HG02885 (cell line): ENCODE results near the gene TNS3.

Experiments
- ATAC-seq: cut with Tn5 transposase; IDR thresholded peaks from one replicate; pipeline ENCODE4 v1.9.1; 2021; ENCODE audit warnings: mild to moderate bottlenecking; ENCODE audit not compliant: unreplicated experiment, poor library complexity

The TNS3 gene

GRCh38 chr7:47361236-47361635, 220.7 kb downstream of the TNS3 start:
- no peak for ATAC-seq

DNA sequence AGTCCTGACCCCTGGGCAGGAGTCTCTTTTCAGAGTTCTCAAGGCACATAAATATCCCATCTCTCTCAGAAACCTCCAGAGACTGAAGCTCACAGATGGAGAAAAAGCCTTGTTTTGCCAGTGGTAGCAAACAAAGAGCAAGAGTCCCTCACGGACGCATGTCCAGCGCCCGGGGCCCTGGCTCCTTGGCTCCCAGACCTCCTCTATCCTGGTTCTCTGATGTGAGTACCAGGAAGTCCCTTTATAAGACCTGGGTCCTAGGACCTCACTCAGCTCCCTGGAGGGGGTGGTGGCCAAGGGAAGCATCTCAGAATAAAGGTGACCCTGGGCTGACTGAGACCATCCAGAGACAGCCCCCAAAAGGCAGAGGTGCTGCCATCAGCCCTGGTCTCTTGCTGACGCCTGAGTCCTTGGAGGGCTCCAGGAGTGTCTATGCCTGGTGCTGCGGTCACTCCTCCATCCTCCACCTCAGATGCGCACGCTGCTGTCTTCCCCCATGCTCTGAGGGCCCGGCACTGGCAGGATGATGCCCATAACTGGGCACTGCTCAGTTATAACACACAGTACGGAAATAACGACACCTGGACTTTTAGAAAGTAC, 221.5 kb downstream of the TNS3 start:
- no peak for ATAC-seq

DNA sequence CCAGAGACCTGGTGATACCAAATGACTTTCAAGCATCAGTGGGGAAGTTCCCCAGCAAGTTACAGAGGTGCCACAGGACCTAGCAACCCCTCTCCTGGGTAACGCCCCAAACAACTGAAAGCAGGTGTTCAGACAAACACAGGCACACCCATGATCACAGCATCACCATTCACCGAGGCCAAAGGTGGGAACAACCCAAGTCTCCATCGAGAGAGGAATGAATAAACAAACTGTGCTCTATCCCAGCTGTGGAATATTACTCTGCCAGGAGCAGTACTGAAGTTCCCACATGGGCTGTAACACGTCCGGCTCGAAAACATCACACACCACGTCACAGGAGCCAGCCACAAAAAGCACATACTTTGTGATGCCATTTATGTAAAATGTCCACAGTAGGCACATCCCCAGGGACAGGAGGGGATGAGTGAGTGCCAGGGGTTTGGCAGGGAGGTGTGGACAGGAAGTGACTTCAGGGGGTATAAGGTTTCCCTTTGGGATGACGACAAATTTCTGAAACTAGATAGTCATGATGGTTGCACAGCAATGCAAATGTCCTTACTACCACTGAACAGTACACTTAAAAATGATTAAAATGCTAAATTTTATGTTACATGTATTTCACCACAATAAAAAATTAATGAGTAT, 222.8 kb downstream of the TNS3 start:
- ATAC-seq, result no peak

GRCh38 chr7:47358357-47358756, 223.6 kb downstream of the TNS3 start:
- ATAC-seq, result no peak

GRCh38 chr7:47357863-47358262, 224.0 kb downstream of the TNS3 start:
- ATAC-seq, result no peak

GRCh38 chr7:47357361-47357760, 224.6 kb downstream of the TNS3 start:
- ATAC-seq, result no peak

- no peak for ATAC-seq
These were observed 225.7 kb downstream of the TNS3 start for GRCh38 chr7:47356261-47356660.

DNA sequence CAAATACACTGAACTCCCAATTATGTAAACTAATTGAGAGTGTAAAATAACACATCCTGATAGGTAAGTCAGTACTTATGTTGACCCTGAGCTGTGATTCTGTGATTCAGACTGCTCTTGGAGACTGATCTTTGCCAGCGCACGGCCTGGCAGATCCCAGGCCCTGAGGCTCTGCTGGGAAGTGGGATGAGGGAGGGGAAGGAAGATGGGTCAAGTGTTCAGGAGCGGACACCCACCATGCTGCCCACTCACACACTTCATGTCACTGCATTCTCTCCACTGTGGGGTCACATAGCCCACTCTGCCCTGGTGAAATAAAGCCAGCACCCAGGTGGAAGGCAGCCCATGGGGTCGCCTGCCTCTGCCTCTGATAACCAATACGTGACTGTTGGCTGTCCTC, 226.2 kb downstream of the TNS3 start:
- ATAC-seq, result no peak

DNA sequence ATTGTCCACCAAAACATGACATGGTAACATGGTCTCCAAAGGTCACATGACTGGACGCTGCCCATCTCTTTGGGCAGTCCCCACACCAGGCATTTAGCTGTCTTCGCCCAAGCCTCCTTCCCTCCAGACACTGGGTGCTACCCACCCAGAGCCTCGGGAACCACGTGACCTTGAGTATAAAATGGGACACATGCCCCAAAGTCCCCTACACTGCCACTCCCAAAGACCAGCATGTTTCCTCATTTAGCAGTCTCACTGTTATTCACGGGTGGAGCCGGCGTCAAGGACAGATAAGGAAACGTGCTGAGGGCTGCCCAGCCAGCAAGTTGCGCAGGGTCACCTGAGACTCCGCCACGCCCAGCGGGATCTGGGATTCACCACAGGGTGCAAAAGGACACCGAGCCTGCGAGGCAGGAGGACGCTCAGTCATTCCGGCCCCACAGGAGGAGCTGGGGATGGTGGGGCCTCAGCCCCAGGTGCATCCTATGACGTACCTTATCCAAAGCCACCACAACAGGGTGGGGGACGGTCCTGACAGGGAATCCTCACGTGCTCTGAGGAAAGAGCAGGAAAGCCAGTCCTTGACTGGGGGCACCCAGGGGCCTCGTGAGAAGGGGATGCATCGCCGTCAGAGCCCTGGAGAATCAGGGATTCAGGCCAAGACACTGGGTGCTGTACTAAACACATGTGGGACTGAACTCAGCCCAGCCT, 226.9 kb downstream of the TNS3 start:
- no peak for ATAC-seq

DNA sequence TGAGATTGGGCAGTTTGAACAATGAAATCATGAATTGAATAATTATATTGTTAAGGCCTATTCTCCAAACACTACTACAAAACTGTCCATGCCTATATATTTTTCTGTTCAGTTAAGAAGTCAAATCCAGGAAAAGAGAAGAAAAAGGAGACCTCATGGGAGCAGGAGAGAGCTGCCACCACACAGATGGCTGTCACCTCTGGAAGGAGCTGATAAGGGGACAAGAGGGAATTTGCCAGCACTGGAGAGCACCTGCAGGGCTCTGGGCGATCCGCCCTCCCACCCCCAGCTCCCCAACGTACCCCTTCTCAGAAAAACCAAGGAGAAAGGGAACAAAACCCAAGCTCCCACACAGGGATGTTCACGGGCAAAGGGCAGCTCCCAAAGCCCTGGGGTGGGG, 227.8 kb downstream of the TNS3 start:
- no peak for ATAC-seq

DNA sequence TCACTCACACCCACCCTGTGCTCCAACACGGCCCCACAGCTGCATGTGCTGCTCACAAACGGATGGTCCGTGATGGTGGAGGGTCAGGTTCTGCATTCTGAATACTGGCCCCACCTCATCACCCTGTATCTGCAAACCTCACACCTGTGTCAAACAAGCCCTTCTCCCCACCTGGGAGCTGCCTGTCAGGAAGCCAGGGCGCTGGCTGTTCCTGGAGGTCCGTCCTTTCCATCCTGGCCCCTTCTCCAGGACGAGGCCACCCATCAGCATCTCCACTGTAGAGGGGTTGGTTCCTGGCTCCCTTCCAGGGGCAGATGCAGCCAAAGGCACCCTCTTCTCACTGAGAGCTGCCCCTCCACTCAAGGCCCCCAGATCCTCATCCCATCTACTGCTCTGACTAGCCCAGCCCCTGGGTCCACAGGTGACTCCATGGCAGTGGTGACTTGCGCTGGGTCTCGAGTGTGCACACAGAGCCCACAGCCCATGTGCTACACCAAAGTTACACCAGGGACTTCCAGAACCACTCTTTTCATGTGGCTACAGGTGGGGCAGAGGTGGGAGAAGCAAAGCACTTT, 229.4 kb downstream of the TNS3 start:
- no peak for ATAC-seq

GRCh38 chr7:47351233-47352154, 230.4 kb downstream of the TNS3 start:
- no peak for ATAC-seq

- ATAC-seq, result no peak
These were observed 231.5 kb downstream of the TNS3 start for GRCh38 chr7:47350425-47350824.

- no peak for ATAC-seq
These were observed 232.5 kb downstream of the TNS3 start for GRCh38 chr7:47349401-47349800.

GRCh38 chr7:47347816-47348385, 234.0 kb downstream of the TNS3 start:
- ATAC-seq, result no peak

DNA sequence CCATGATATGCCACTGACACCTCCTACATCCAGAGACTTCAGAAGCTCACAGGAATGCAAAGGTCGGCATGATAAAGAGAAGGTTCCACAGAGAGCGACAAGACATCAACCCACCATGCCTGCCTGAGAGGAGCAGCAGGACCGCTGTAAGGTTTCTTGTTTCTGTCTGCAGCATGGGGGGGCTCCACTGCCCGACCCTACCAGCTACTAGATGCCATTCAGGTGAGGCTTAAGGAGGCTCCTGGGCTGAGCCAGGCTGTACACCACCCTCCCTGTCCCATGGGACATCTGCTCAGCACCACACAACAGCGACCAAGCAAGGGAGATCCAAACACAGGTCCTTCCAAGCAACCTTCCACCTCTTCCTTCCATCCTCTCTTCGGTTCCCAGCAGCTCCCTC, 234.6 kb downstream of the TNS3 start:
- no peak for ATAC-seq

DNA sequence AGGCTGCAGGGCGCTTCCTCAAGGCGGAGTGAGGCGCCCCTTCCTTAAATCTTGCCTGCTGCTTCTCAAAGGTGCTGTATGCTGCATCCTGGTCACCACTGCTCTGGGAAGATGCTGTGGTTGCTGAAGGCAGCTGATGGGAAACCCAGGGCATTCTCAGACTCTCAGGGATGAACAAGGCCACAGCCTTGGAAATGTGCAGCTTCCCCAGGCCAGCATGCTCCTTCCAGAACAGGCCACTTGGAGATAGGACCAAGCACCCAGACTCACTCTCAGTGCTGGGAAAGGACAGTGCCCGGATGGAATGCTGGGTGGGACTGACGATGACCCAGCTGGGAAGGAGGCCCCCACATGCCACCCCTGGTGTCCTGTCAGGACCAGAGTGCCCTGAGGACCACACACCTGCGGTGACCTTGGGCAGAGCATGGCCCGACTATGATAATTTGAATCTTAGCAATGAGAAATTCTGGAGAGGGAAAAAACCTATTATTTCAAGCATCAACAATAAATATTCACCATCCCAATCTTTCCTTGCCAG, 235.5 kb downstream of the TNS3 start:
- no peak for ATAC-seq

- ATAC-seq, result no peak
These were observed 236.0 kb downstream of the TNS3 start for GRCh38 chr7:47345857-47346298.

- ATAC-seq, result no peak
These were observed 237.5 kb downstream of the TNS3 start for GRCh38 chr7:47344171-47344955.
